A673 (cell line): ENCODE data around the gene HECTD4.

Experiments used
- CTCF ChIP-seq: fragments of 300-800, 200-600 bp; sonication (generic); conservative IDR thresholded peaks from 2 replicates; pipeline ENCODE4 v1.5.1; 2017; ENCODE audit warnings: low read depth, mild to moderate bottlenecking, antibody characterized with exemption, low read length, moderate library complexity, mixed read lengths
- EZH2 ChIP-seq: fragments of 200-600 bp; sonication (generic); IDR thresholded peaks from 2 replicates; pipeline ENCODE4 v1.6.1; 2017; ENCODE audit warnings: borderline replicate concordance, low read depth, mild to moderate bottlenecking, mixed read lengths, antibody characterized with exemption, low read length; ENCODE audit not compliant: poor library complexity, severe bottlenecking

GRCh38 chr12:112165624-112166023 is 216.6 kb downstream of the HECTD4 start:
- no peak for TF ChIP-seq CTCF
- no peak for TF ChIP-seq EZH2
